ENCODE data around the gene SGSM1.

Gene SGSM1

DNA sequence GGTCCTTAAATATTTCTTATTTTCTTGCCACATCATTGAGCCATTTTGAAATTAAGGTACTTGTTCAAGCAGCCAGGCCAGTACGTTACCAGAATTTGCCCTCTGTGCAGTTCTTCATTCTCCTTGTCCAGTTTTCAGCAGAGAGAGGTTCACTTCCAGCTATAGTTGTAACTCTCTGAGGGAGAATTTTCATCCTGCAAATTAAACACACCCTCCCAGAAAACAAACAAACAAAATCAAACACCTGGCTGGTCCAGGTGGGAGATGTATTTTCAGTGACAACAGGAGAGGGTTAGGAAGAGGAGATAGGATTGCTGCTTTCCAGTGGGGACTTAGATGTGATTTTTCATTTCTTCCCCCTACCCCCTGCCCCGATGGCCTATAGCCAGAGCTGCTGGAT lies 95.4 kb downstream of the SGSM1 start:
- peaks cover 0 to 10% of the 10 kb centered on the region in 2 experiments; a peak in 2 of 3 replicates for H3K36me3 ChIP-seq (ENCODE audit: control insufficient read depth in 2 of 2, insufficient read depth in 1 of 2, low read length in 2 of 2)
- ChIA-PET POLR2A (no interaction called here), CTCF (interaction anchor here (0.6 to 1.2 kb wide), 2 partner anchors 26 to 147 kb away, joined by 3 to 4 read pairs; no protein-coding TSS in a partner anchor)
- no peak overlapping the region for H3K4me3 ChIP-seq (ENCODE audit: low read depth, low read length)
- no peaks in the 10 kb centered on the region; the same call in 1 of the 2 replicates for H3K9me3 ChIP-seq (ENCODE audit: control insufficient read depth, insufficient read depth, low read depth, low read length)
- TF ChIP-seq ZNF555 (tag by site-specific recombination; conservative IDR thresholded peaks at IDR 0.05) (no peak), ZNF701 (tag by site-specific recombination; IDR thresholded peaks at IDR 0.05) (no peak), ZNF148 (tag by site-specific recombination; IDR thresholded peaks at IDR 0.05; ENCODE audit: borderline replicate concordance) (no peak), TSHZ1 (tag by site-specific recombination; IDR thresholded peaks at IDR 0.05; ENCODE audit: borderline replicate concordance) (no peak), ZNF132 (tag by site-specific recombination; IDR thresholded peaks at IDR 0.05; ENCODE audit: borderline replicate concordance) (no peak), KLF7 (tag by site-specific recombination; IDR thresholded peaks at IDR 0.05; ENCODE audit: borderline replicate concordance) (no peak), KLF16 (tag by site-specific recombination; IDR thresholded peaks at IDR 0.05) (no peak), ZNF155 (tag by site-specific recombination; IDR thresholded peaks at IDR 0.05) (no peak), ZFP37 (tag by site-specific recombination; IDR thresholded peaks at IDR 0.05) (no peak), BCL11A (tag by site-specific recombination; IDR thresholded peaks at IDR 0.05; ENCODE audit: low read depth) (no peak), ZNF157 (tag by site-specific recombination; IDR thresholded peaks at IDR 0.05) (no peak), GLIS2 (tag by site-specific recombination; IDR thresholded peaks at IDR 0.05) (no peak), ZNF513 (tag by site-specific recombination; IDR thresholded peaks at IDR 0.05) (no peak), ZSCAN23 (tag by site-specific recombination; IDR thresholded peaks at IDR 0.05) (no peak), PATZ1 (tag by site-specific recombination; IDR thresholded peaks at IDR 0.05) (no peak)
- TF ChIP-seq, protein P1, sequence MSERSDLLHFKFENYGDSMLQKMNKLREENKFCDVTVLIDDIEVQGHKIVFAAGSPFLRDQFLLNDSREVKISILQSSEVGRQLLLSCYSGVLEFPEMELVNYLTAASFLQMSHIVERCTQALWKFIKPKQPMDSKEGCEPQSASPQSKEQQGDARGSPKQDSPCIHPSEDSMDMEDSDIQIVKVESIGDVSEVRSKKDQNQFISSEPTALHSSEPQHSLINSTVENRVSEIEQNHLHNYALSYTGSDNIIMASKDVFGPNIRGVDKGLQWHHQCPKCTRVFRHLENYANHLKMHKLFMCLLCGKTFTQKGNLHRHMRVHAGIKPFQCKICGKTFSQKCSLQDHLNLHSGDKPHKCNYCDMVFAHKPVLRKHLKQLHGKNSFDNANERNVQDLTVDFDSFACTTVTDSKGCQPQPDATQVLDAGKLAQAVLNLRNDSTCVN (tag by site-specific recombination; optimal IDR thresholded peaks at IDR 0.05): no peak
- TF ChIP-seq, protein P2, sequence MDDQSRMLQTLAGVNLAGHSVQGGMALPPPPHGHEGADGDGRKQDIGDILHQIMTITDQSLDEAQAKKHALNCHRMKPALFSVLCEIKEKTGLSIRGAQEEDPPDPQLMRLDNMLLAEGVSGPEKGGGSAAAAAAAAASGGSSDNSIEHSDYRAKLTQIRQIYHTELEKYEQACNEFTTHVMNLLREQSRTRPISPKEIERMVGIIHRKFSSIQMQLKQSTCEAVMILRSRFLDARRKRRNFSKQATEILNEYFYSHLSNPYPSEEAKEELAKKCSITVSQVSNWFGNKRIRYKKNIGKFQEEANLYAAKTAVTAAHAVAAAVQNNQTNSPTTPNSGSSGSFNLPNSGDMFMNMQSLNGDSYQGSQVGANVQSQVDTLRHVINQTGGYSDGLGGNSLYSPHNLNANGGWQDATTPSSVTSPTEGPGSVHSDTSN (CRISPR knock-in tag; IDR thresholded peaks at IDR 0.05): no peak
- H3K27ac ChIP-seq (ENCODE audit: extremely low read depth, low read depth, low read length): no peak overlapping the region
- no peaks in the 10 kb centered on the region for H3K4me1 ChIP-seq (ENCODE audit: control insufficient read depth, insufficient read depth, low read length)
